NCI-H2171 (cell line): ENCODE results near the gene HPS5.

Source experiments
- DNase-seq: peaks from one replicate; lab custom pipeline; 2025; lab: John Stamatoyannopoulos, UW

Gene HPS5

GRCh38 chr11:18235394-18236334, 86.3 kb downstream of the HPS5 start:
- no peak for DNase-seq

GRCh38 chr11:18233912-18234311, 88.0 kb downstream of the HPS5 start:
- no peak for DNase-seq

GRCh38 chr11:18230859-18231258, 91.1 kb downstream of the HPS5 start:
- no peak for DNase-seq

GRCh38 chr11:18229501-18229900, 92.4 kb downstream of the HPS5 start:
- no peak for DNase-seq
